ENCODE measurements around the gene DTWD1.

GRCh38 chr15:49693498-49693897 is 72.7 kb downstream of the DTWD1 start:
- TF ChIP-seq EZH2 (optimal IDR thresholded peaks at IDR 0.05; ENCODE audit: low read depth, low read length), result no peak
- TF ChIP-seq CTCF (IDR thresholded peaks at IDR 0.05; ENCODE audit: low read length), result no peak
- TF ChIP-seq EZH2phosphoT487 (IDR thresholded peaks at IDR 0.05; ENCODE audit: low read length), result no peak
